ENCODE results near the gene EFCAB7. TPM values are rescaled to one million over a fixed set of nuclear protein-coding genes. Genes with fewer than 3 reads are reported as not detected.
A peak's percentile ranks its signal among the peaks of the same experiment; 100 is the strongest.

EFCAB7 gene
- total and polyA plus RNA-seq, 2 of the 13 experiments (the other 11 are each of a cell fraction or from before 2014, with no cell fraction given): 1.7 to 5.4 TPM

- TF ChIP-seq, protein P1, sequence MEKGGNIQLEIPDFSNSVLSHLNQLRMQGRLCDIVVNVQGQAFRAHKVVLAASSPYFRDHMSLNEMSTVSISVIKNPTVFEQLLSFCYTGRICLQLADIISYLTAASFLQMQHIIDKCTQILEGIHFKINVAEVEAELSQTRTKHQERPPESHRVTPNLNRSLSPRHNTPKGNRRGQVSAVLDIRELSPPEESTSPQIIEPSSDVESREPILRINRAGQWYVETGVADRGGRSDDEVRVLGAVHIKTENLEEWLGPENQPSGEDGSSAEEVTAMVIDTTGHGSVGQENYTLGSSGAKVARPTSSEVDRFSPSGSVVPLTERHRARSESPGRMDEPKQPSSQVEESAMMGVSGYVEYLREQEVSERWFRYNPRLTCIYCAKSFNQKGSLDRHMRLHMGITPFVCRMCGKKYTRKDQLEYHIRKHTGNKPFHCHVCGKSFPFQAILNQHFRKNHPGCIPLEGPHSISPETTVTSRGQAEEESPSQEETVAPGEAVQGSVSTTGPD (CRISPR knock-in tag; IDR thresholded peaks at IDR 0.05): no peak
- TF ChIP-seq JUND (CRISPR knock-in tag; IDR thresholded peaks at IDR 0.05) (no peak), ZNF354B (CRISPR knock-in tag; IDR thresholded peaks at IDR 0.05) (no peak), ZNF333 (CRISPR knock-in tag; IDR thresholded peaks at IDR 0.05; ENCODE audit: borderline replicate concordance) (no peak), ADNP (CRISPR knock-in tag; IDR thresholded peaks at IDR 0.05) (no peak), ZNF75D (CRISPR knock-in tag; IDR thresholded peaks at IDR 0.05; ENCODE audit: borderline replicate concordance) (no peak), HNF4G (IDR thresholded peaks at IDR 0.05; ENCODE audit: borderline replicate concordance, low read depth, low read length) (no peak), HNF4G (CRISPR knock-in tag; IDR thresholded peaks at IDR 0.05; ENCODE audit: borderline replicate concordance, low read depth) (no peak), NFYC (CRISPR knock-in tag; IDR thresholded peaks at IDR 0.05) (no peak), ELF3 (CRISPR knock-in tag; IDR thresholded peaks at IDR 0.05) (0 out of 2 replicates have a peak, but pooled peaks have one; percentile 24), ZNF644 (CRISPR knock-in tag; IDR thresholded peaks at IDR 0.05; ENCODE audit: low read depth) (no peak), REXO4 (CRISPR knock-in tag; IDR thresholded peaks at IDR 0.05; ENCODE audit: borderline replicate concordance) (no peak), STAG1 (CRISPR knock-in tag; IDR thresholded peaks at IDR 0.05) (peak; percentile 68)
- TF ChIP-seq, protein P2, sequence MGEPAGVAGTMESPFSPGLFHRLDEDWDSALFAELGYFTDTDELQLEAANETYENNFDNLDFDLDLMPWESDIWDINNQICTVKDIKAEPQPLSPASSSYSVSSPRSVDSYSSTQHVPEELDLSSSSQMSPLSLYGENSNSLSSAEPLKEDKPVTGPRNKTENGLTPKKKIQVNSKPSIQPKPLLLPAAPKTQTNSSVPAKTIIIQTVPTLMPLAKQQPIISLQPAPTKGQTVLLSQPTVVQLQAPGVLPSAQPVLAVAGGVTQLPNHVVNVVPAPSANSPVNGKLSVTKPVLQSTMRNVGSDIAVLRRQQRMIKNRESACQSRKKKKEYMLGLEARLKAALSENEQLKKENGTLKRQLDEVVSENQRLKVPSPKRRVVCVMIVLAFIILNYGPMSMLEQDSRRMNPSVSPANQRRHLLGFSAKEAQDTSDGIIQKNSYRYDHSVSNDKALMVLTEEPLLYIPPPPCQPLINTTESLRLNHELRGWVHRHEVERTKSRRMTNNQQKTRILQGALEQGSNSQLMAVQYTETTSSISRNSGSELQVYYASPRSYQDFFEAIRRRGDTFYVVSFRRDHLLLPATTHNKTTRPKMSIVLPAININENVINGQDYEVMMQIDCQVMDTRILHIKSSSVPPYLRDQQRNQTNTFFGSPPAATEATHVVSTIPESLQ (CRISPR knock-in tag; conservative IDR thresholded peaks at IDR 0.05): no peak
- TF ChIP-seq, protein P3, sequence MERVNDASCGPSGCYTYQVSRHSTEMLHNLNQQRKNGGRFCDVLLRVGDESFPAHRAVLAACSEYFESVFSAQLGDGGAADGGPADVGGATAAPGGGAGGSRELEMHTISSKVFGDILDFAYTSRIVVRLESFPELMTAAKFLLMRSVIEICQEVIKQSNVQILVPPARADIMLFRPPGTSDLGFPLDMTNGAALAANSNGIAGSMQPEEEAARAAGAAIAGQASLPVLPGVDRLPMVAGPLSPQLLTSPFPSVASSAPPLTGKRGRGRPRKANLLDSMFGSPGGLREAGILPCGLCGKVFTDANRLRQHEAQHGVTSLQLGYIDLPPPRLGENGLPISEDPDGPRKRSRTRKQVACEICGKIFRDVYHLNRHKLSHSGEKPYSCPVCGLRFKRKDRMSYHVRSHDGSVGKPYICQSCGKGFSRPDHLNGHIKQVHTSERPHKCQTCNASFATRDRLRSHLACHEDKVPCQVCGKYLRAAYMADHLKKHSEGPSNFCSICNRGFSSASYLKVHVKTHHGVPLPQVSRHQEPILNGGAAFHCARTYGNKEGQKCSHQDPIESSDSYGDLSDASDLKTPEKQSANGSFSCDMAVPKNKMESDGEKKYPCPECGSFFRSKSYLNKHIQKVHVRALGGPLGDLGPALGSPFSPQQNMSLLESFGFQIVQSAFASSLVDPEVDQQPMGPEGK (CRISPR knock-in tag; IDR thresholded peaks at IDR 0.05): no peak
Measured at GRCh38 chr1:63557365-63557987, 34.2 kb downstream of the EFCAB7 start (continued).
